NOMO-1 (cell line): ENCODE measurements around the gene VPS16.
"Not testable (repeated sequence)": the region's sequence is repeated elsewhere in the genome, so short reads cannot be mapped to it uniquely, and the experiment has no call there.

ENCODE experiments used
- DNase-seq, 2 experiments: peaks; one replicate each; lab custom pipeline; 2025; ENCODE audit not compliant: unreplicated experiment in 2 of 2; lab: John Stamatoyannopoulos, UW

The VPS16 gene

DNA sequence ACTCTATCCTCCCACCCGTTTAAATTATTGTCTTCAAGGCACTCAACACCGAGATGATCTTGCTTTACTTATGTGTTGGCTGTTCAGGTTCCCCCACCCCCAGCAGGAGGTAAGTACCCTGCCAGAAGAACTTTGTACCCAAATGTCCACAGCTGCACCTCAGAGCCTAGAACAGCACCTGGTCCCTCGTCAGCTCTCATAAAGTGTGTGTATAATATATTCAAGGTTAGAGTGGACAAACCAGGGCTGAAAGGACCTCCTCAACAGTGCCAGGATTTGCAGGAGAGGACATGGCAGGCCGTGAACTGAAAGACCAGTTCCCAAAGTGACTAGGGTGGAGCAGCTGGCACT lies 34.2 kb upstream of the VPS16 start:
- DNase-seq = no peak

DNA sequence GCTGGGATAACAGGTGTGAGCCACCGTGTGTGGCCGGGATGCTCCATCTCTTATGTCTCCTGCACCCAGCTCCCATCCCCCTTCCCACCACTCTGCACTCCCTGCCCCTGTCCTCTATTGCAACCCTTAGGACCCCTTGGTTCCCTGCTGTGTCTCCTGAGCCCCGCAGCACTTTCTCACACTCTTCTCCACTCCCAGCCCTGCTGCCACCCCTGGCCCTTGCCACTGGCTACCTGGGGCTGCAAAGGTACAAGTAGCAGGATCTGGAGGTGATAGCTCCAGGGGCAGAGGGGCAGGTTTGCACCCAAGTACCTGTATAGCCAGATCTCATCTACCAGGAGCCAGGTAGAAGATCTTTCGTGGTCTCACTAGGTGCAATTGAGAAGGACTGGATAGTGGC lies 33.5 kb upstream of the VPS16 start:
- DNase-seq = no peak

DNA sequence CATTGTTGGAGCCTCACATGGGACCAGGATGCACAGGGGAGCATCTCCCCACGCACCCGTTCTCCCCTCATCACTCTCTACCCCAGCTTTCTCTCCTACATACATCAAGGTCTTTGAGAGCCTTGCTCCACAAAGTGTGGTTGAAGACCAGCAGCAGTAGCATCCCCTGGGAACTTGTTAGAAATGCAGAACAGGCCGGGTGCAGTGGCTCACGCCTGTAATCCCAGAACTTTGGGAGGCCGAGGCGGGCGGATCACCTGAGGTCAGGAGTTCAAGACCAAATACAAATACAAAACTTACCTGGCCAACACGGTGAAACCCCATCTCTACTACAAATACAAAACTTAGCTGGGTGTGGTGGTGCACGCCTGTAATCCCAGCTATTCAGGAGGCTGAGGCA lies 32.6 kb upstream of the VPS16 start:
- DNase-seq = not testable (repeated sequence)

DNA sequence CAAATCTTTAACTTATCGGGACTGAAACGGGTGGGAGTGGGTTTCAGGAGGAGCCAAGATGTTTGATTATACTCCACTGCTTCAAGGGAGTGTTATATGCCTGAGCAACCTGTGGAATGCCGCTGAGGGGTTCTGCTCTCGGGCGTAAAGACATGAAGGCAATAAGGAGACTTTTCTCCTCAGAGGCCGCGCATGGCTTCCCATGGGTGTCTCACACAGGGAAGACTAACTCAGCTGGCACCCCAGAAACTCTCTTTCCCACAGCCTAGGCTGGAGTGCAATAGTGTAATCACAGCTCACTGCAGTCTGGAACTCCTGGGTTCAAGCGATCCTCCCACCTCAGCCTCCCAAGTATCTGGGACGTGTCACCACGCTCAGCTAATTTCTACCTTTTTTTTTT lies 30.9 kb upstream of the VPS16 start:
- DNase-seq = no peak

DNA sequence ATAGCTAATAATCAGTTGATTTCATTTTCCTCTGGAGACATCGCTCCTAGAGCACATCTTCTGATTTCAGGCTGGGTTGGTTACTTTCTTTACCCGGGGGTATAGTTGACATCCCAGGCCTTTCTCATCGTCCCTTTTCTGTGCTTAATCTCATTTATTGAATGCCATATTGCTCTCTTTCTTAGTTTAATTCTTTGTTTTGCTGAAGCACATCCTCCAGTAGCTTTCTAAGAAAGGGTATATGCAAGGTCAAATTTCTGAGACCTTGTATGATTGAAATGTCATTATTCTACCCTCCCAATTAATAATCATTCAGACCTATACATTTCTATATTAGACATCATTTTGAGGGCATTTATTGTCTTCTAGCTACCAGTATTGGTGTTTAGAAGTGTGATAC lies 28.4 kb upstream of the VPS16 start:
- DNase-seq = no peak

DNA sequence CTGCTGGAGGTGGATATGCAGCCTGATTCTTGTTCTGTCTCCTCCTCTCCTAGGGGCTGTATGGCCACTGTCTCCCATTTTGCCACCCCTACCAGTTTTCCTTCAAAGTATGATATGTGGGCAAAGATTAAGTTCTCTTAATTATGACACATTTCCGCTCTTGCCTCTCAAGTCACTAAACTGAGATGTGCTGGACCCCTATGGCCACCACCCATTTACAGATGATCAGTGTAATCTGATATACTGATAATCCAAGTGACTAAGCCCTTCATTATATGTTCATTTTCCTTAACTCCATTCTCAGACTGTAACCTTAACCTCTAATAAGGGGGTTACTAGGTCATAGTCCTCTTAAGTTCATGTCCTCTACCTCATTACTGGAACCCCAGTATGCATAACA lies 26.5 kb upstream of the VPS16 start:
- no peak for DNase-seq

DNA sequence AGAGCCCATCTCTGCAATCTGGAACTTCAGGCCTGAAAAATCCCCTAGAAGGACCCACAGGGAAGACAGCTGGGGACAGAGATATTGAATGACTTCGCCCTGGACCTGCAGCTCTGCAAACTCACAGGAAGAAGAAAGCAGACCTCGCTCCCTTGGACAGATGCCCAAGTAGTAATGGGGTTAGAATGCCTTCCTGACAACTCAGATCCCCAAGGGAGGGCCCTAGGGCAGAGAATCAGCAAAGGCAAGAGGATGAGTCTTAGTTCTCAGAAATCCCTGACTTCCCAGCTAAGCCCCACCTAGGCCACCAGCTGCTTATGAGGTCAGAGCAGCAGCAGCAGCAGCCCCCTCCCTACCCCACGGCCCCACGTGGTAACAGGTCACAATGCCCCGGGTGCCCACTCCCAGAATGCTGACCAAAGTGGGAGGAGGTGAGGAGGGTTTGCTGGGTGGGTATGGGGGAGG lies 25.9 kb upstream of the VPS16 start, which contains the start of gene C20orf141:
TSS of gene C20orf141 (plus strand) at position 401 of the 465 bp plus-strand sequence. CDS start 198 bp downstream, outside the sequence.
- no peak for DNase-seq

DNA sequence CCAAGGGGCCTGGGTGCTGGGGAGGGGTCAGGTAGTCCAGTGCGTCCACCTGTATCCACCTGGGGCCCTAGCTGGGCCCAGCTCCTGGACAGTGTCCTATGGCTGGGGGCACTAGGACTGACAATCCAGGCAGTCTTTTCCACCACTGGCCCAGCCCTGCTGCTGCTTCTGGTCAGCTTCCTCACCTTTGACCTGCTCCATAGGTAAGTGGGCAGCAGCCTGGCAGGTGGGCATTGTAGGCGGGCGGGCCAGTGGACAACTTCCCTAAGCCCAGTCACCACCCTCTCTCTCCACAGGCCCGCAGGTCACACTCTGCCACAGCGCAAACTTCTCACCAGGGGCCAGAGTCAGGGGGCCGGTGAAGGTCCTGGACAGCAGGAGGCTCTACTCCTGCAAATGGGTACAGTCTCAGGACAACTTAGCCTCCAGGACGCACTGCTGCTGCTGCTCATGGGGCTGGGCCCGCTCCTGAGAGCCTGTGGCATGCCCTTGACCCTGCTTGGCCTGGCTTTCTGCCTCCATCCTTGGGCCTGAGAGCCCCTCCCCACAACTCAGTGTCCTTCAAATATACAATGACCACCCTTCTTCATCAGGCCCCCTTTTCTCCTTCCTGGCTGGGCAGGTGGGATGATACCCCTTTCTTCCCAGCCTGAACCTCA lies 25.2 kb upstream of the VPS16 start:
- no peak for DNase-seq

DNA sequence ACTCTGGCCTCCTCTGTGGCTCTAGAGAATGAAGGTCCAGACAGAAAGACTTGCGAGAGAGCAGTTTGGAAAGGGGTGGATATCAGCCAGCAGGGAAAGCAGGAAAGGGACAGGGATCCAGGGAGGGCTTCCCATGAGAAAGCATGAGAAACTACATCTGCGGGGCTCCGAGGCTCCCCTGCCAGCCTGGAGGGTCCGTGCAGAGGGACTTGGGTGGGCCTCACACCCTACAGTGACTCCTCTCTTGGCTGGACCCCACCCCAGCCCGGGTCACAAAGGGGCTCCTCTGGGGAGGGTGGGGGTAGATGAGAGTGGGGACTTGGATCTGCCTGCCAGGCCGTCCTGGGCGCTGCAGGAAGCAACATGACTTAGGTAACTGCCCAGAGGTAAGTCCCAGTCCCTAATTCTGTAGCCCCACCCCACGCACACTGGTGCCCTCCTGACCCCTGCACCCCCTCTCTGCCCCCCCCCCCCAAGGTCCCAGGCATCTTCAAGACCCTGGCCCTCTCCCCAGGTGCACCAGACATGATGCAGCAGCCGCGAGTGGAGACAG lies 24.4 kb upstream of the VPS16 start, which contains the start of gene TMEM239:
TSS of gene TMEM239 (plus strand) at position 335 of the 553 bp plus-strand sequence. CDS start at position 526, 191 bp downstream.
- no peak for DNase-seq

DNA sequence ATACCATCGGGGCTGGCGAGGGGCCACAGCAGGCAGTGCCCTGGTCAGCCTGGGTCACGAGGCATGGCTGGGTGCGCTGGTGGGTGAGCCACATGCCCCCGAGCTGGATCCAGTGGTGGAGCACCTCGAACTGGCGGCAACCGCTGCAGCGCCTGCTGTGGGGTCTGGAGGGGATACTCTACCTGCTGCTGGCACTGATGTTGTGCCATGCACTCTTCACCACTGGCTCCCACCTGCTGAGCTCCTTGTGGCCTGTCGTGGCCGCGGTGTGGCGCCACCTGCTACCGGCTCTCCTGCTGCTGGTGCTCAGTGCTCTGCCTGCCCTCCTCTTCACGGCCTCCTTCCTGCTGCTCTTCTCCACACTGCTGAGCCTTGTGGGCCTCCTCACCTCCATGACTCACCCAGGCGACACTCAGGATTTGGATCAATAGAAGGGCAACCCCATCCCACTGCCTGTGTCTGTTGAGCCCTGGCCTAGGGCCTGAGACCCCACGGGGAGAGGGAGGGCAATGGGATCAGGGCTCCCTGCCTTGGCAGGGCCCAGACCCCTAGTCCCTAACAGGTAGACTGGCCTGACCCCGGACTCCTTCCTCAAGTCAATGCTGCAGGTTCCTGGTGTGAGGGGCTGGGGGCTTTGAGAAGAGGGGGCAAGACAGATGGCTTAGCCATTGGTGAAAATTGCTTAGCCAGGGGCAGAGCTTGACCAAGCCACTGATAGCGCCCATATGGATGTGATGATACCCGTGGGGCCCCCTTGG lies 23.8 kb upstream of the VPS16 start:
- DNase-seq = no peak

DNA sequence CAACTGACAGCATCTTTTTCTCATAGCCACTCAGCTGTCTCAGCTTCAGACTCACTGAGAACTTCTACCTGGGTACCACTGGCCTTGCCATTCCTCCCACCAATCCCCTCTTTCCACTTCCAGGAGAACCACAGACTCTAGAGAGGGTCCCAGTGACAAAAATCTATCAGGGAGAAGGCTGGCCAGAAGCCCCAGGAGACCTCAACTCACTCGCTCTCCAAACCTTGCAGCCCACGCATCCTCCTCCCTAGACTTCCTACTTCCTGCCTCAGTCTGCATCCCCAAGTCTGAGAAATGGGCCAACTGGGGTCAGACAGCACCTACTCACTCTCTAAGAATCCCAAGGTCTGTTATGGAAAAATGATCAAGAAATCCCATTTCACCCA lies 23.2 kb upstream of the VPS16 start:
- DNase-seq = no peak

DNA sequence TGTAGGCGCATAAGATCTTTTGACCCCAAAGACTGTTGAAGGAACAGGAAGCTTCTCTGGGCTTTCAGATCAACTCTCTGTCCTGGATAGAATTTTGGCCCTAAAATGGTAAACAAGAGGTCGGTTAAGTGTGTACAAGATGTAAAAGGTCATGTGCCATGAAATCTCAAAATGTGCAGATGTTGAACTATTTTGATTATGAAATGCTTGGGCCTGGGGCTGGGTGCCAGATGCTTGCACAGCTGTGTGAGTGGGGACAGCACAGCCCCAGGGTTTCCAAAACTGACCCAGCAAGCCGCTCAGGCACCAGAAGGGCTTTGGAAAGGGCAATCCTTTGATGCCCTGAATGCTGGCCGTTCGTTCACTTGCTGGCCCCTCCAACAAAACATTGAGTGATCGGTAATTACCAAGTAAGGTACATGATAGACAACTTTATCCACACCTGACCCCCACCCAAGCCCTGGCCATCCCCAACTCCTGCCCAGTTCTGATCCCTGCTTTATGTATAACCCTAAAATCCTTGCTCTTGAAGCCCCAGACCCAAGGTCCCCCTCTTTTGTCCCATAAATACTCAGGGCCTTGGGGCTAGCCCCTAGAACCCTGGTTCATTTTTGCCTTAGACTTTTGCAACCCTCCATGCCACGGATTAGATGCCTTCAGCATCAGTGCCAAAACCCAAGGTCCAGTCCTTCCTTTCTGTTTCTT lies 22.5 kb upstream of the VPS16 start:
- DNase-seq = no peak

DNA sequence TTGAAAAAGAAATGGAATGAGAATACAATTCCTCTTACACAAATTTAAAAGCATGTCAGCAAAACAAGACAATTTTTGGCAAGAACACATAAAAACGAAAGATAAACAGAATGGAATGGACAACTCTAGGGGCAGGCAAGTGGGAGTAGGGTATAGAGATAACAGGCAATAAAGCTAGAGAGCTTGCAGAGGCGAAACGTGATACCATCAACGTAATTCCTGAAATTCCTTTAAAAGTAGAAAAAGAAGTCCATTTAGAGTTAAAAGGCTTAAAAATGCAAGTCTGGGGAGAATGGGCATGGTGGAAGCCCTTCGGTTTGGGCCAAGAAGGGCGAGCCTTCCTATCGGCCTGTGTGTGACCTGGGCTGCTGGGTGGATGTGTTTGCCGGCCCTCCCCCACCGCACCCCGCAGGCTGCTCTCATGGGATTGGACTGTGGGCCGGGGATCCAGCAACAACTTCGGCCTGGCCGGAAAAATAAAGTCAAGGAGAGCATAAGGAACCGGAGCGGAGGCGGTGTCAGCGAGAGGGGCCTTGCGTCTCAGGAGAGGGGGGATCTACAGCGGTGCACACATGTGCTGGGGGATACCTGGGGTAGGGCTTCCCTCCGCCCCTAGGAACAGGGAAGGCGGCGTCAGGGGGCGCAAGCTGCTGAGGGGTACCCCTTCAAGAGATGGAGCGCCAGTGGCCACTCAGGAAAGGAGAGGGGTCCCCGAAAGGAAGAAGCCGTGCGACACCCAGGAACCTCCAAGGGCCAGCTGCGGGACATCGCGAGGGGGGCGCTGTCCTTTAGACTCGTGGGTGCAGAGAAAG lies 20.3 kb upstream of the VPS16 start:
- DNase-seq = no peak

DNA sequence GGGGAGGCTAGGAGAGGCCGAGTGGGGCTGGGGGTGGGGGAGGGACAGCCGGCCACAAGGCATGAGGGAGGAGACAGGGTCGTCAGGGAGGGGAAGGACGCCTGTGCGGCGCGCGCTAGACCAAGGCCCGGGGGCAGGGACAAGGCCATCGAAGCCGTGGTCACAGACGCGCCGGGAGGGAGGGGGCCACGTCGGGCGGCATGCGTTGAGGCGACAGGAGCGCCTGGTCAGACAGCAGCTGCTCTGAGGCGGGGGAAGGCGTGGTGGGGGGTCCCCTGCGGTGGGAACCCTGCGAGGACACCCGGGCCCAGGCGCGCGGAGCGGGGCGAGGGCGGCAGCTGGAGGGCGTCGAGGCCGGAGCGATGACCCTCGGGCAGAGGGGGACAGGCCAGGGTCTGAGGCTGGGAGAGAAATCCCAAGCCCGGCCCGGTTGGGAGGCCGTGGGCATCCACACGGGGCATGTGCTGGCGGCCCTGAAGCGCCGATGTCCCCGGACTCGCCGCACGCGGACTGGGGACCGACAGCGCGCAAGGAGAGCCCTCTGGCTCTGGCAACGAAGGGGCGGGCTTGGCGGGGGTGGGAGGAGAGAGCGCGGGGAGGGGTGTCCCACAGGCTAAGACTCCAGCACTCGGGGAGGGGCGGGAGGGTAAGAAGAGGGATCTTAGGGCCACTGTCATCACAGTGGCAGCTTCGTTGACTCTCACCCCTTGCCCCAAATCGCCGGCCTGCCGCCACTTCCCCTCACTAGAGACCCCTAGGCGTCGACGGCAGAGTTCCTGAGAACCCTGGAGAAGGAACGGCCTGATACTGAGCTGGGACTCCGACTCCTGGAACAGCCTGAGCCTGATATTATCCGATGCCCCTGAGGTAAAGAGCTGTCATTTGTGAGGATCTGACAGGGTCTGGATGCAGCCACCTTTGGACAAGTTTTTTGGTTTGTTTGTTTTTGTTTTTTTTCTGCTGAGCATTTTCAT lies 19.4 kb upstream of the VPS16 start:
- no peak for DNase-seq

DNA sequence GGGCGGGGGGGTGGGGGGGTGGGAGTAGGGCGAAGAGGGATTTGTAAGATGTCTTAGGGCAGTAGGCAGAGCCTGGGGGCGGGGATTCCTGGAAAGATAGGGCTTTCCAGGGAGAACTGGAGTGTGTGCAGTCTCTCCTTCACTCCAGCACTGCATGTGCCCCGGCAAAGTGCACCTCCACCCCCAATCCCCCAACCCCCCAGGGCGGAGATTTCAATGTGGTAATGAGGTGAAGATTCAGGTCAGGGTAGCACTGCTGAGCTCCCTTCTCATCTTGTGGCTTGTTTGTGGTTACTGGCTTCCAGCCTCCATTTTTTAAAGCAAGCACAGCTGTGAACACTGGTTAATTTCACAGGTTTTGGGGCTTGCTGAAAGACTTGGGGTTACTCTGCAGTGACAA lies 18.5 kb upstream of the VPS16 start:
- no peak for DNase-seq

DNA sequence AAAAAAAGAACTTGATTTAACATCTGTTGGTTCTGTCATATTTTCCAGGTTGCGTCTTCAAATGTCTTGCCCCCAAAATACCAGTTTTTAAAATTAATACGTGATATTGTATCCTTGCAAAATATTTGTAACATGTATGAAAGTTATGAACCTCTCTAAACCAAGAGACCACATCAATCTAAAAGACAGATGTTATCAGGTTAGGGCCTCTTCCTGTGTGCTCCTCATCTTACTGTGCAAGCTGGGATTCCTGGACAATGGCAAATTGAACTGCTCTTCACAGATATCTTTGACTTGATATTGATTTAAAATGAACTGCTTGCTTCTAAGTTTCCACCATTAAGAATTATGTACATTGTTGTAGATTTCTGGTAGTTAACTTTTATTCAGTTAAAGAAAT lies 14.8 kb upstream of the VPS16 start:
- no peak for DNase-seq

DNA sequence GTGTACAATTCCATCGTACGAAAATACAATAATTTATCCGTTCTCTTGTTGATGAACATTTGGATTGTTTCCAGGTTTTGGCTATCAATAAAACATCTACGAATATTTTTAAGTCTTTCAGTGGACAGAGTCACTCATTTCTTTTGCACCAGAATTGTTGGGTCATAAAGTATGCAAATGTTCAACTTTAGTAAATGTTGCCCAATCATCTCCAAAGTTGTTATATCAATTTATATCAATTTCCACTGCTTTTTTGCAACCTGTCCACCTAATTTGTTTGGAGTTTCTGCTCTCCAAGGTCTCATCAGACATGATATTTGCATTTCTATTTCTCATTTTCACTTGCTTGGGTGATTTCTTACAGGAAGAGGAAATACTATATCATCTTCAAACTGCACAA lies 13.9 kb upstream of the VPS16 start:
- DNase-seq = no peak

DNA sequence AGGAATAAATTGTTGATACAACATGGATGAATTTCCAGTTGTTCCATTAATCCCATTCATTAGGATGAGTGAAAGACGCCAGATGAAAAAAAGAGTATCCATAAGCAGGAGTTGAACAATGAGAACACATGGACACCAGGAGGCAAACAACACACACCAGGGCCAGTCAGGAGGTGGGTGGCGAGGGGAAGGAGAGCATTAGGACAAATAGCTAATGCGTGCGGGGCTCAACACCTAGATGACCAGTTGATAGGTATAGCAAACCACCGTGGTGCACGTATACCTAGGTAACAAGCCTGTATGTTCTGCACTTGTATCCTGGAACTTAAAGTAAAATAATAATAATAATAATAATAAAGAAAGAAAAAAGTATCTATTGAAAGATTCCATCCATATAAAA lies 11.2 kb upstream of the VPS16 start:
- no peak for DNase-seq

DNA sequence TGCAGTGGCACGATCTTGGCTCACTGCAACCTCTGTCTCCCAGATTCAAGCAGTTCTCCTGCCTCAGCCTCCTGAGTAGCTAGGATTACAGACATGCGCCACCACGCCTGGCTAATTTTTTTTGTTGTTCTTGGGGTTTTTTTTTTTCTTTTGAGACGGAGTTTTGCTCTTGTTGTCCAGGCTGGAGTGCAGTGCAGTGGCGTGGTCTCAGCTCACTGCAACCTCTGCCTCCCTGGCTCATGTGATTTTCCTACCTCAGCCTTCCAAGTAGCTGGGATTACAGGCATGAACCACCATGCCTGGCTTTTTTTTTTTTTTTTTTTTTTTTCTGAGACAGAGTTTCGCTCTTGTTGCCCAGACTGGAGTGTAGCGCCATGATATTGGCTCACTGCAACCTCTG lies 9.3 kb upstream of the VPS16 start:
- not testable (repeated sequence) for DNase-seq
